Loucy (cell line): Measurements from ENCODE around the gene CAMTA1.

ENCODE experiments used
- CTCF ChIP-seq: fragments of 200-600 bp; sonication (generic); conservative IDR thresholded peaks from 2 replicates; pipeline ENCODE4 v1.5.1; 2014; ENCODE audit warnings: mild to moderate bottlenecking, antibody characterized with exemption, low read length
- EZH2phosphoT487 ChIP-seq: fragments of 200-600 bp; IDR thresholded peaks from 2 replicates; pipeline ENCODE4 v1.6.1; 2018; ENCODE audit warnings: antibody characterized with exemption, mild to moderate bottlenecking, moderate library complexity, borderline replicate concordance

- TF ChIP-seq EZH2phosphoT487 = no peak
- TF ChIP-seq CTCF = no peak
Measured at GRCh38 chr1:7103874-7104273, 318.6 kb downstream of the CAMTA1 start.
